K562 (cell line): ENCODE measurements around the gene TRIM27.
"Not testable (repeated sequence)": the region's sequence is repeated elsewhere in the genome, so short reads cannot be mapped to it uniquely, and the experiment has no call there.

Experiments used
- FOXM1 ChIP-seq, 2 experiments: fragments of 450-650 bp in 1 of 2; sonication (generic) in 1 of 2; formaldehyde crosslinking in 1 of 2; IDR thresholded peaks; 2 replicates each; pipeline versions ENCODE4 v1.6.1 to v1.9.0; 2017 to 2022; ENCODE audit warnings: low read depth in 2 of 2, mild to moderate bottlenecking in 2 of 2, missing genetic modification reagents in 1 of 2, moderate library complexity in 1 of 2
- HMGXB4 ChIP-seq: sonication (generic); formaldehyde crosslinking; IDR thresholded peaks from 2 replicates; pipeline ENCODE4 v1.8.1; 2023; ENCODE audit warnings: mild to moderate bottlenecking, missing genetic modification reagents
- MTA2 ChIP-seq: fragments of 450-650 bp; IDR thresholded peaks from 2 replicates; pipeline ENCODE4 v1.6.1; 2016; ENCODE audit warnings: low read depth

- not testable (repeated sequence) for TF ChIP-seq FOXM1 (IDR thresholded peaks at IDR 0.05; ENCODE audit: low read depth); FOXM1 (CRISPR knock-in tag; IDR thresholded peaks at IDR 0.05; ENCODE audit: low read depth); MTA2; HMGXB4 (CRISPR knock-in tag)
These were observed 51.5 kb downstream of the TRIM27 start for GRCh38 chr6:28872157-28872817.
